Ovary (tissue), 10 donors: Measurements from ENCODE around the gene ACSM2B. TPM values are rescaled to one million over a fixed set of nuclear protein-coding genes. Genes with fewer than 3 reads are reported as not detected.
"Not testable (repeated sequence)": the region's sequence is repeated elsewhere in the genome, so short reads cannot be mapped to it uniquely, and the experiment has no call there.

Source experiments
- DNase-seq, 5 donors: peaks; one replicate each; pipeline ENCODE4 v3.0.0-alpha.2; 2019 to 2020
- H3K27ac ChIP-seq, 2 donors: fragments of 200-600 bp; one replicate each; pipeline versions ENCODE4 v1.5.1 to v1.8.0; 2019 to 2022
- H3K27me3 ChIP-seq: fragments of 200-600 bp; one replicate; pipeline ENCODE4 v1.8.0; 2022
- H3K36me3 ChIP-seq: fragments of 200-600 bp; sonication (generic); one replicate; pipeline ENCODE4 v1.5.1; 2019
- H3K4me1 ChIP-seq: one replicate; pipeline ENCODE4 v1.8.1; 2013; ENCODE audit warnings: mild to moderate bottlenecking, moderate library complexity; ENCODE audit not compliant: insufficient read depth
- H3K4me3 ChIP-seq: fragments of 200-600 bp; sonication (generic); one replicate; pipeline ENCODE4 v1.5.1; 2017
- H3K9me3 ChIP-seq, 2 donors: fragments of 200-600 bp in 1 of 2; sonication (generic) in 1 of 2; one replicate each; pipeline versions ENCODE4 v1.5.1 to v1.8.1; 2013 to 2019; ENCODE audit warnings: mild to moderate bottlenecking in 1 of 2, moderate library complexity in 1 of 2
- CTCF ChIP-seq, 3 donors: fragments of 450-650 bp in 2 of 3; fragments of 200-600 bp in 1 of 3; IDR thresholded peaks; one replicate each; pipeline versions ENCODE4 v1.5.1 to v1.8.0; 2016 to 2022; ENCODE audit warnings: antibody characterized with exemption in 3 of 3, mild to moderate bottlenecking in 1 of 3
- EP300 ChIP-seq: sonication (generic); formaldehyde crosslinking; IDR thresholded peaks from one replicate; pipeline ENCODE4 v1.6.1; 2017; ENCODE audit warnings: antibody characterized with exemption
- POLR2A ChIP-seq: fragments of 450-650 bp; IDR thresholded peaks from one replicate; pipeline ENCODE4 v1.6.1; 2017; ENCODE audit warnings: antibody characterized with exemption, mild to moderate bottlenecking, moderate library complexity
- WGBS, 3 donors: extraction: QIAGEN DNeasy Blood & Tissue Kit in 1 of 3; methylation state at CpG; one replicate each; pipeline versions ENCODE4 v1.1.5 to v1.1.7; 2013 to 2017; 5-methylcytosine and 5-hydroxymethylcytosine counted together
- intact Hi-C, 4 donors: fragments of 100-400 bp; cut with DNase I; formaldehyde crosslinking; loops; one replicate each; pipeline versions ENCODE4 v1.11.0 to v1.15.1; 2022 to 2023
- long read RNA-seq, 3 donors: library from polyadenylated mRNA in 2 of 3; unstranded in 2 of 3; transcript quantifications; one replicate each; pipeline ENCODE4 v2.0.0 and lab custom pipeline, GENCODE V29; 2021 to 2026
- polyA plus RNA-seq, 2 donors: library from polyadenylated mRNA; stranded (reverse); fragments of 200-250 nt in 1 of 2; fragments of 350-450 nt in 1 of 2; fragmentation: Illumina TruSeq in 1 of 2; extraction: RNeasy Lipid Tissue Mini Kit (QIAGEN cat#74804) in 1 of 2; gene quantifications; one replicate each; pipeline ENCODE4 v1.2.3, GENCODE V29; 2013 to 2014
- total RNA-seq, 7 donors: library from RNA; depleted of rRNA in 2 of 7; stranded (reverse); fragments of >200 nt in 2 of 7; fragmentation: NEBNext Ultra II Directional in 3 of 7; extraction: Animal tissue kit (Norgen Biotek cat#: 25700) in 3 of 7; gene quantifications; one replicate each; pipeline versions ENCODE4 v1.1.0 to v1.2.4, GENCODE V29; 2016 to 2023
- donor health status: DM: no; HTN: no; CAD: no; lungs with moderate emphysema.
- donor health status: DM: no; HTN: no; CAD: no.
- donor health status: Bipolar disorder and iron deficiency.
- donor health status: DM: yes; HTN: yes; CAD: no.
- donor health status: DM: no; HTN: no; CAD: no.
- donor health status: DM: yes; HTN: yes; CAD: no.

Gene ACSM2B
- total RNA-seq = under 1 TPM in 3 of 7 donors, not detected in 4; 0.33 to 0.95 (median 0.52) TPM
- under 1 TPM; 0.08 to 0.27 TPM for polyA plus RNA-seq
- long read RNA-seq, donor 1 = 0 reads
- long read RNA-seq, donor 2 = 0 reads
- long read RNA-seq, donor 3, partial matches to known transcripts = 0 of 1 reads
- long read RNA-seq, donor 3, other reads (novel, unspliced or antisense) = 1 of 1 reads

- 32 to 47% methylated on average over 2 of the region's 2 CpGs; no CpG with 5 or more reads in 1 of the 3 donors for WGBS, 3 donors
- H3K36me3 ChIP-seq, H3K9me3 ChIP-seq, H3K27me3 ChIP-seq, H3K4me1 ChIP-seq, intact Hi-C loops, H3K27ac ChIP-seq, DNase-seq, H3K4me3 ChIP-seq: not testable (repeated sequence)
These were observed at the start of gene ACSM2B for GRCh38 chr16:20576145-20576544. Gene ACSM2B (minus strand): TSS chr16:20576367. CDS start chr16:20564845, 11,522 bp downstream.

DNA sequence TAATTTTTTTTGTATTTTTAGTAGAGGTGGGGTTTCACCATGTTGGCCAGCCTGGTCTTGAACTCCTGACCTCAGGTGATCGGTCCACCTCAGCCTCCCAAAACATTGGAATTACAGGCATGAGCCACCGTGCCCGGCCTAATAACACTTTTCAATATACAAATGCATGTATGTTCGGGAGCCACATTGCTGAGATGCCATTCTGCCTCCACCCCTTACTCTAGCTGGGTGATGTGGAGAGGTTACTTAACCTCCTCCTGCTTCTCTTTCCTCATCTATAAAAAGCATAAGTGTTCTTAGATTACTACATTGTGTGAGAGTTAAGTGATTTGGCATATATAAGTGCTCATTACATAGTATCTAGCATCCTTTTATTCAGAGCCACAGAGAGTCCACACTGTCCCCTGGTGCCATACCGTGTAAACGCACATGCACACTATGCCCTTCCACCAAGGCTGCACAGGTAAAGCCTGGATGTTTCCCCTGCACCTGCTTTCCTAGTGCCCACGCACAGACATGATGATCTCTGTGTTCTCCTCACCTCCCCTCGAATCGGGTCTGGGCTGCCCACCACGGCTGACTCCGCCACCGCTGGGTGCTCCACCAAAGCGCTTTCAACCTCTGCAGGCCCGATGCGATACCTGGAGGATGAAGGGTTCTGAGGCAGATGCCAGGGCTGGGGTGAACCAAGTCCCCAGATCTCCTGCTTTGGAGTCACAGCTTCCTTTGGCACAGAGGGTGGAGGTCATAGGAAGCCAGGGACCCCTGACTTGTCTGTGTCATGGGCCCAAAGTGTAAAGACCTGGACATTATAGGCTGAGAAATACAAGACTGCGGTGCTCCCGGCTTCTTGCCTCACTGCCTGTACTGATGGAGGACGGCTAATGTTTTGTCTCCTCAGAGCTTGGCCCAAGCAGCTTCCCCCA lies 49.0 kb upstream of the ACSM2B start:
- WGBS, 3 donors = 94 to 96% (median 95%) methylated on average over 18 of the region's 18 CpGs
- no peak for DNase-seq
- intact Hi-C loops = no loop called here

DNA sequence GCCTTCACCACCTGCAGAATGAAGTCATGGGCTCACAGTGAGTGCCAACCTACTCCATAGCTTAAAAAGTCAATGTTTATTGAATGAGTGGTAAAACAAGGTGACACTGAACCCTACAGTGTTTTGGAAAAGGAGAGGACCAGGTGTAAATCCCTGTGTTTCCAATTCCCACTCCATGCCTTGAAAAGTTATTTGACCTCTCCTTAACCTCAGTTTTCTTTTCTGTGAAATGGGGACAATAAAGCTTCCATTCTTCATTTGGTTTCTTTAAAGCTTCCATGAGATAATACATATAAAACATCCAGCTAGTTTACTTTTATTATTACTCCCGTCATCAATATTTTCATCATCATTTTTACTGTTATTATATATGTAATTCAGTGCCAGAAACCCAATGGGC lies 48.0 kb upstream of the ACSM2B start:
- DNase-seq = no peak
- WGBS, 3 donors = 92 to 97% (median 93%) methylated on average over 1 of the region's 1 CpG
- Histone ChIP-seq H3K36me3 (no peaks in the 10 kb centered on the region), H3K9me3 (no peaks in the 10 kb centered on the region), H3K4me3 (no peak overlapping the region), H3K27me3 (no peaks in the 10 kb centered on the region), H3K4me1 (no peaks in the 10 kb centered on the region), H3K27ac (no peak overlapping the region)
- intact Hi-C loops = no loop called here
- TF ChIP-seq EP300 = no peak
- TF ChIP-seq POLR2A = no peak

More for the DNA sequence above, 49.0 kb upstream of the ACSM2B start:
- H3K4me3 ChIP-seq = no peak overlapping the region
- H3K27me3 ChIP-seq = no peaks in the 10 kb centered on the region
- no peaks in the 10 kb centered on the region for H3K36me3 ChIP-seq
- no peaks in the 10 kb centered on the region for H3K9me3 ChIP-seq
- H3K27ac ChIP-seq = no peak overlapping the region
- TF ChIP-seq EP300 = no peak
- TF ChIP-seq CTCF (IDR thresholded peaks at IDR 0.05) = no peak
- TF ChIP-seq POLR2A = no peak
- no peaks in the 10 kb centered on the region for H3K4me1 ChIP-seq

DNA sequence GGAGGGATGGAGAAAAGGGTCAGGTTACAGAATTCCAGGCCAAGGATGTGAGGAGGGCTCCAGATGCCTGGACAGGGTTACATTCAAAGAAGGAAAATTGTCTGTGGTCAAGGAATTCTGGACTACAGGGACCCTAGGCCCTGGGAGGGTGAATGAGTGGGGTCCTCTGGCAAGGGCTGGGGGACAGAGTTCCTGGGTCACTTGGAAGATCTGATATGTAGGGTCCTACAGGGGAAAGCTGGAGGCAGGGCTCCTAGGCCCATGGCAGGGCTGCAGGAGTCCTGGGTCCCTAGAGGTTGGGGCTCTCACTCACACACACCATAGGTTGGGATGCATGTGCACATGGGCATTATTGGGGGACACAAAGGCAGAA lies 46.3 kb upstream of the ACSM2B start:
- no peak for DNase-seq
- Histone ChIP-seq H3K4me1 (no peaks in the 10 kb centered on the region), H3K27ac (no peak overlapping the region)

GRCh38 chr16:20621406-20621805 lies 45.2 kb upstream of the ACSM2B start:
- no peak for TF ChIP-seq POLR2A
- TF ChIP-seq CTCF (IDR thresholded peaks at IDR 0.05) = no peak
- TF ChIP-seq EP300 = no peak
- Histone ChIP-seq H3K4me1 (no peaks in the 10 kb centered on the region), H3K27me3 (no peaks in the 10 kb centered on the region), H3K36me3 (no peaks in the 10 kb centered on the region), H3K4me3 (no peak overlapping the region), H3K9me3 (no peaks in the 10 kb centered on the region), H3K27ac (no peak overlapping the region)
- intact Hi-C loops = no loop called here
- no peak for DNase-seq
- WGBS, 3 donors = 83 to 94% (median 85%) methylated on average over 6 of the region's 6 CpGs

More for the DNA sequence above, 46.3 kb upstream of the ACSM2B start:
- Histone ChIP-seq H3K4me3 (no peak overlapping the region), H3K27me3 (no peaks in the 10 kb centered on the region), H3K36me3 (no peaks in the 10 kb centered on the region), H3K9me3 (no peaks in the 10 kb centered on the region)
- intact Hi-C loops = no loop called here
- no peak for TF ChIP-seq POLR2A
- TF ChIP-seq EP300 = no peak
- no peak for TF ChIP-seq CTCF (IDR thresholded peaks at IDR 0.05)
